H9 (cell line): ENCODE measurements around the gene HSD3B1. TPM values are rescaled to one million over a fixed set of nuclear protein-coding genes. Genes with fewer than 3 reads are reported as not detected.

Experiments
- DNase-seq: peaks from one replicate; pipeline ENCODE4 v3.0.0-alpha.2; 2017
- H2AFZ ChIP-seq: one replicate; pipeline ENCODE4 v1.6.1; 2013; ENCODE audit warnings: mild to moderate bottlenecking, low read length, control low read depth, moderate library complexity
- H2AK5ac ChIP-seq: 2 replicates; pipeline ENCODE4 v1.6.1; 2013; ENCODE audit warnings: low read length, control low read depth, mixed read lengths; ENCODE audit not compliant: insufficient read length
- H2BK120ac ChIP-seq: one replicate; pipeline ENCODE4 v1.6.1; 2013; ENCODE audit warnings: low read depth, mild to moderate bottlenecking, low read length, control low read depth, inconsistent platforms; ENCODE audit not compliant: poor library complexity, severe bottlenecking
- H2BK12ac ChIP-seq: 2 replicates; pipeline ENCODE4 v1.6.1; 2013; ENCODE audit warnings: low read length, control low read depth, mixed read lengths, low read depth; ENCODE audit not compliant: insufficient read length
- H2BK15ac ChIP-seq: 2 replicates; pipeline ENCODE4 v1.6.1; 2013; ENCODE audit warnings: low read depth, low read length, control low read depth
- H2BK20ac ChIP-seq: one replicate; pipeline ENCODE4 v1.6.1; 2013; ENCODE audit warnings: low read depth, mild to moderate bottlenecking, low read length, control low read depth, inconsistent platforms; ENCODE audit not compliant: poor library complexity, severe bottlenecking
- H2BK5ac ChIP-seq: 2 replicates; pipeline ENCODE4 v1.6.1; 2013; ENCODE audit warnings: low read length, control low read depth, mixed read lengths; ENCODE audit not compliant: insufficient read length
- H3K14ac ChIP-seq: 2 replicates; pipeline ENCODE4 v1.6.1; 2013; ENCODE audit warnings: low read length, control low read depth; ENCODE audit not compliant: insufficient read depth
- H3K18ac ChIP-seq: 2 replicates; pipeline ENCODE4 v1.6.1; 2013; ENCODE audit warnings: low read depth, mild to moderate bottlenecking, mixed read lengths, low read length, control low read depth; ENCODE audit not compliant: insufficient read length
- H3K23ac ChIP-seq: 2 replicates; pipeline ENCODE4 v1.6.1; 2013; ENCODE audit warnings: low read length, control low read depth, mixed read lengths, low read depth; ENCODE audit not compliant: insufficient read length
- H3K23me2 ChIP-seq: 2 replicates; pipeline ENCODE4 v1.6.1; 2013; ENCODE audit warnings: low read depth, mild to moderate bottlenecking, mixed read lengths, low read length, control low read depth; ENCODE audit not compliant: insufficient read length, poor library complexity, severe bottlenecking
- H3K27ac ChIP-seq: 2 replicates; pipeline ENCODE4 v1.5.1; 2013; ENCODE audit warnings: low read length, control low read depth, mixed read lengths, low read depth; ENCODE audit not compliant: insufficient read length
- H3K27me3 ChIP-seq: 2 replicates; pipeline ENCODE4 v1.6.1; 2013; ENCODE audit warnings: low read length, control low read depth, inconsistent platforms; ENCODE audit not compliant: insufficient read depth
- H3K4ac ChIP-seq: 2 replicates; pipeline ENCODE4 v1.6.1; 2013; ENCODE audit warnings: low read depth, mild to moderate bottlenecking, control low read depth, inconsistent platforms, low read length, moderate library complexity
- H3K4me1 ChIP-seq: 2 replicates; pipeline ENCODE4 v1.6.1; 2013; ENCODE audit warnings: low read length, control low read depth, inconsistent platforms; ENCODE audit not compliant: insufficient read depth
- H3K4me2 ChIP-seq: 2 replicates; pipeline ENCODE4 v1.6.1; 2013; ENCODE audit warnings: low read length, control low read depth, mixed read lengths; ENCODE audit not compliant: insufficient read length, insufficient read depth
- H3K56ac ChIP-seq: 2 replicates; pipeline ENCODE4 v1.6.1; 2013; ENCODE audit warnings: low read depth, mild to moderate bottlenecking, mixed read lengths, low read length, control low read depth; ENCODE audit not compliant: insufficient read length
- H3K79me1 ChIP-seq: 2 replicates; pipeline ENCODE4 v1.6.1; 2013; ENCODE audit warnings: low read depth, mild to moderate bottlenecking, moderate library complexity, low read length, control low read depth, inconsistent platforms; ENCODE audit not compliant: insufficient read depth, poor library complexity, severe bottlenecking
- H3K79me2 ChIP-seq: 2 replicates; pipeline ENCODE4 v1.6.1; 2013; ENCODE audit warnings: low read length, control low read depth, inconsistent platforms; ENCODE audit not compliant: insufficient read depth
- H3K9ac ChIP-seq: 2 replicates; pipeline ENCODE4 v1.6.1; 2013; ENCODE audit warnings: low read length, control low read depth, mixed read lengths; ENCODE audit not compliant: insufficient read length; ENCODE audit errors: extremely low read depth
- H3K9me3 ChIP-seq: one replicate; pipeline ENCODE4 v1.6.1; 2013; ENCODE audit warnings: low read depth, low read length, inconsistent platforms; ENCODE audit not compliant: control insufficient read depth
- H3T11ph ChIP-seq: one replicate; pipeline ENCODE4 v1.6.1; 2013; ENCODE audit warnings: mild to moderate bottlenecking, low read length, control low read depth, inconsistent platforms
- H4K20me1 ChIP-seq: one replicate; pipeline ENCODE4 v1.6.1; 2013; ENCODE audit not compliant: control insufficient read depth, insufficient read length, insufficient read depth
- H4K5ac ChIP-seq: 2 replicates; pipeline ENCODE4 v1.6.1; 2013; ENCODE audit warnings: low read depth, mild to moderate bottlenecking, mixed read lengths, low read length, control low read depth; ENCODE audit not compliant: insufficient read length
- H4K8ac ChIP-seq: replicated peaks from 2 replicates; pipeline ENCODE4 v1.6.1; 2013; ENCODE audit warnings: low read length, control low read depth, mixed read lengths, low read depth; ENCODE audit not compliant: insufficient read length
- H4K91ac ChIP-seq: 2 replicates; pipeline ENCODE4 v1.6.1; 2013; ENCODE audit warnings: low read depth, mild to moderate bottlenecking, moderate library complexity, mixed read lengths, low read length, control low read depth; ENCODE audit not compliant: insufficient read length
- H3K27ac Mint-ChIP-seq, 3 experiments: 2 replicates in 2 of 3; 3 replicates in 1 of 3; pipeline ENCODE4 v1.8.0; 2020 to 2021; ENCODE audit warnings: mixed read lengths in 3 of 3, mild to moderate bottlenecking in 1 of 3, moderate library complexity in 1 of 3
- H3K27me3 Mint-ChIP-seq: 2 replicates; pipeline ENCODE4 v1.8.0; 2021; ENCODE audit warnings: low read depth, mild to moderate bottlenecking, moderate library complexity, mixed read lengths
- H3K36me3 Mint-ChIP-seq, 3 experiments: 2 replicates in 2 of 3; 3 replicates in 1 of 3; pipeline ENCODE4 v1.8.0; 2020 to 2021; ENCODE audit warnings: low read depth in 3 of 3, mixed read lengths in 3 of 3; ENCODE audit not compliant: insufficient read depth in 1 of 3
- H3K4me1 Mint-ChIP-seq, 2 experiments: 2 replicates each; pipeline ENCODE4 v1.8.0; 2020; ENCODE audit warnings: mixed read lengths in 2 of 2
- H3K4me3 Mint-ChIP-seq, 2 experiments: 2 replicates in 1 of 2; 3 replicates in 1 of 2; pipeline ENCODE4 v1.8.0; 2020 to 2021; ENCODE audit warnings: mild to moderate bottlenecking in 2 of 2, mixed read lengths in 2 of 2, moderate library complexity in 1 of 2
- H3K9me3 Mint-ChIP-seq, 2 experiments: 2 replicates in 1 of 2; 3 replicates in 1 of 2; pipeline ENCODE4 v1.8.0; 2020; ENCODE audit warnings: mild to moderate bottlenecking in 2 of 2, mixed read lengths in 2 of 2, moderate library complexity in 1 of 2
- total RNA-seq: library from RNA; stranded (reverse); gene quantifications from 2 replicates; pipeline ENCODE4 v1.2.1, GENCODE V29; 2021
- TF ChIP-seq, protein P1 (sequence below): fragments of 200-600 bp; sonication (generic); conservative IDR thresholded peaks from 3 replicates; pipeline ENCODE4 v1.8.0; 2021; ENCODE audit warnings: antibody characterized with exemption, mild to moderate bottlenecking

HSD3B1 gene
- total RNA-seq, 1 experiment from 2014 or later, result not detected

DNA sequence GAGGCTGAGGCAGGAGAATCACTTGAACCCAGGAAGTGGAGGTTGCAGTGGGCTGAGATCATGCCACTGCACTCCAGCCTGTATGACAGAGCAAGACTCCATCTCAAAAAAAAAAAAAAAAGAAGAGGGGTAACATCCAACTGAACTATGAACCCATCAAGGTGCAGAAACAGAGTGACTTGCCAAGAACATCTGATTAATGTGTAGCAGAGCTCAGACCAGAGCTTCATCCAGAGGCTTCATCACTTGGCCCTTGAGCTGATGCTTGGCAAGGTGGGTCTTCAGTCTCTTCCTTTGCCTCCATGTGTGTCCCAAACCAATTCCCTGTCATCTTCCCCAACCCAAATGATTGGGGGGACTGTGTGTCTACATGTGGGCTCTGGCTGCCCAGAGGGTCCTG is 32.6 kb downstream of the HSD3B1 start:
- H3K4me2 ChIP-seq, result no peak overlapping the region
- no peak overlapping the region for H4K91ac ChIP-seq
- no peak overlapping the region for H2AFZ ChIP-seq
- no peaks in the 10 kb centered on the region for H3K79me2 ChIP-seq
- no peak overlapping the region for H4K8ac ChIP-seq
- H3K9me3 ChIP-seq, result no peaks in the 10 kb centered on the region
- Mint-ChIP-seq H3K27me3 (peaks cover 9% of the 10 kb centered on the region), H3K4me3 (no peak overlapping the region), H3K9me3 (no peaks in the 10 kb centered on the region), H3K27ac (no peak overlapping the region; a peak in 1 of 7 replicates), H3K36me3 (no peaks in the 10 kb centered on the region), H3K4me1 (no peaks in the 10 kb centered on the region; a peak in 1 of 4 replicates)
- H2BK20ac ChIP-seq, result no peak overlapping the region
- no peaks in the 10 kb centered on the region for H3K79me1 ChIP-seq
- no peak overlapping the region for H2BK15ac ChIP-seq
- H3K4me1 ChIP-seq, result no peaks in the 10 kb centered on the region
- H2BK120ac ChIP-seq, result no peak overlapping the region
- no peaks in the 10 kb centered on the region for H4K20me1 ChIP-seq
- H3K23ac ChIP-seq, result no peak overlapping the region
- H3K14ac ChIP-seq, result no peak overlapping the region
- H3K23me2 ChIP-seq, result no peaks in the 10 kb centered on the region
- H2BK5ac ChIP-seq, result no peak overlapping the region
- no peaks in the 10 kb centered on the region for H3K27me3 ChIP-seq
- TF ChIP-seq, protein P1, sequence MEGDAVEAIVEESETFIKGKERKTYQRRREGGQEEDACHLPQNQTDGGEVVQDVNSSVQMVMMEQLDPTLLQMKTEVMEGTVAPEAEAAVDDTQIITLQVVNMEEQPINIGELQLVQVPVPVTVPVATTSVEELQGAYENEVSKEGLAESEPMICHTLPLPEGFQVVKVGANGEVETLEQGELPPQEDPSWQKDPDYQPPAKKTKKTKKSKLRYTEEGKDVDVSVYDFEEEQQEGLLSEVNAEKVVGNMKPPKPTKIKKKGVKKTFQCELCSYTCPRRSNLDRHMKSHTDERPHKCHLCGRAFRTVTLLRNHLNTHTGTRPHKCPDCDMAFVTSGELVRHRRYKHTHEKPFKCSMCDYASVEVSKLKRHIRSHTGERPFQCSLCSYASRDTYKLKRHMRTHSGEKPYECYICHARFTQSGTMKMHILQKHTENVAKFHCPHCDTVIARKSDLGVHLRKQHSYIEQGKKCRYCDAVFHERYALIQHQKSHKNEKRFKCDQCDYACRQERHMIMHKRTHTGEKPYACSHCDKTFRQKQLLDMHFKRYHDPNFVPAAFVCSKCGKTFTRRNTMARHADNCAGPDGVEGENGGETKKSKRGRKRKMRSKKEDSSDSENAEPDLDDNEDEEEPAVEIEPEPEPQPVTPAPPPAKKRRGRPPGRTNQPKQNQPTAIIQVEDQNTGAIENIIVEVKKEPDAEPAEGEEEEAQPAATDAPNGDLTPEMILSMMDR, result no peak
- H3K18ac ChIP-seq, result no peak overlapping the region
- no peak overlapping the region for H3K9ac ChIP-seq
- H4K5ac ChIP-seq, result no peak overlapping the region
- H2BK12ac ChIP-seq, result no peak overlapping the region
- no peak overlapping the region for H3K4ac ChIP-seq
- H3T11ph ChIP-seq, result no peak overlapping the region
- no peak overlapping the region for H3K56ac ChIP-seq
- no peak overlapping the region for H3K27ac ChIP-seq
- no peak overlapping the region for H2AK5ac ChIP-seq
- no peak for DNase-seq
